Endothelial cell of umbilical vein (primary cell): ENCODE measurements around the gene SS18L1. TPM values are rescaled to one million over a fixed set of nuclear protein-coding genes. Genes with fewer than 3 reads are reported as not detected.

Experiments used
- BruUV-seq: library from RNA; stranded (reverse); fragments of 400-500 nt; replicated peaks from 2 replicates; lab custom pipeline; 2021; lab: Mats Ljungman, UMichigan
- CTCF ChIA-PET: fragments of 300-600, 350-600 bp; sonication (Branson Sonifier 250); formaldehyde crosslinking; loops from one replicate; lab custom pipeline; 2021; ENCODE audit warnings: antibody characterized with exemption, inconsistent platforms; lab: Charles Lee
- POLR2A ChIA-PET: fragments of 300-600, 350-600 bp; sonication (Branson Sonifier 250); formaldehyde crosslinking; loops from one replicate; lab custom pipeline; 2021; ENCODE audit warnings: antibody characterized with exemption, inconsistent platforms; lab: Charles Lee
- DNase-seq: peaks from one replicate; pipeline ENCODE4 v3.0.0-alpha.2; 2011; ENCODE audit warnings: low read depth, low spot score
- FAIRE-seq: peaks from 2 replicates; lab custom pipeline; 2011; peaks lifted over from hg19 to GRCh38; lab: Jason Lieb, UNC
- H2AFZ ChIP-seq: 2 replicates; pipeline ENCODE4 v1.6.0; 2012; ENCODE audit warnings: low read depth, low read length, control low read depth, inconsistent platforms
- H3K27ac ChIP-seq: 2 replicates; pipeline ENCODE4 v1.5.1; 2011; ENCODE audit warnings: low read depth, mild to moderate bottlenecking, control low read depth, low read length, moderate library complexity; ENCODE audit not compliant: insufficient read depth
- H3K27me3 ChIP-seq, 2 experiments: 2 replicates each; pipeline versions ENCODE4 v1.6.0 to v1.6.1; 2011; ENCODE audit warnings: low read length in 2 of 2, mixed read lengths in 1 of 2; ENCODE audit not compliant: control insufficient read depth in 2 of 2, insufficient read depth in 2 of 2
- H3K36me3 ChIP-seq, 2 experiments: 2 replicates in 1 of 2; 3 replicates in 1 of 2; pipeline ENCODE4 v1.5.1; 2011; ENCODE audit warnings: low read length in 2 of 2, mild to moderate bottlenecking in 1 of 2, moderate library complexity in 1 of 2; ENCODE audit not compliant: control insufficient read depth in 2 of 2, insufficient read depth in 2 of 2; ENCODE audit errors: extremely low read depth in 1 of 2
- H3K4me1 ChIP-seq: 3 replicates; pipeline ENCODE4 v1.5.1; 2011; ENCODE audit warnings: mild to moderate bottlenecking, low read length; ENCODE audit not compliant: control insufficient read depth, insufficient read depth; ENCODE audit errors: extremely low read depth
- H3K4me2 ChIP-seq: 2 replicates; pipeline ENCODE4 v1.6.1; 2011; ENCODE audit warnings: low read length, control low read depth, mixed read lengths; ENCODE audit not compliant: insufficient read depth
- H3K4me3 ChIP-seq, 3 experiments: fragments of 200-600 bp in 1 of 3; sonication (generic), shearing (Covaris generic) in 1 of 3; replicated peaks in 1 of 3; 2 replicates each; pipeline ENCODE4 v1.5.1; 2011 to 2016; ENCODE audit warnings: control low read depth in 3 of 3, low read length in 3 of 3, mild to moderate bottlenecking in 2 of 3, inconsistent platforms in 1 of 3, low read depth in 1 of 3, moderate library complexity in 1 of 3; ENCODE audit not compliant: insufficient read depth in 1 of 3
- H3K79me2 ChIP-seq: 2 replicates; pipeline ENCODE4 v1.6.0; 2012; ENCODE audit warnings: low read length, inconsistent platforms; ENCODE audit not compliant: control insufficient read depth, insufficient read depth
- H3K9ac ChIP-seq: replicated peaks from 2 replicates; pipeline ENCODE3; 2011; ENCODE audit warnings: low read length, control low read depth; ENCODE audit not compliant: insufficient read depth; ENCODE audit errors: extremely low read depth
- H3K9me1 ChIP-seq: replicated peaks from 3 replicates; pipeline ENCODE4 v1.6.0; 2011; ENCODE audit warnings: mild to moderate bottlenecking, low read length; ENCODE audit not compliant: control insufficient read depth, insufficient read depth; ENCODE audit errors: extremely low read depth
- H3K9me3 ChIP-seq: replicated peaks from 2 replicates; pipeline ENCODE4 v1.5.1; 2012; ENCODE audit warnings: low read length, inconsistent platforms; ENCODE audit not compliant: control insufficient read depth, insufficient read depth
- H4K20me1 ChIP-seq: replicated peaks from 2 replicates; pipeline ENCODE3; 2011; ENCODE audit warnings: mild to moderate bottlenecking, low read length; ENCODE audit not compliant: control insufficient read depth, insufficient read depth; ENCODE audit errors: extremely low read depth
- CTCF ChIP-seq, 2 donors: IDR thresholded peaks; 1 replicate in 1 of 2; 2 replicates in 1 of 2; pipeline ENCODE4 v1.5.1; 2011; ENCODE audit warnings: low read length in 2 of 2, mild to moderate bottlenecking in 2 of 2, moderate library complexity in 2 of 2, control low read depth in 1 of 2, inconsistent platforms in 1 of 2, low read depth in 1 of 2; ENCODE audit not compliant: insufficient read depth in 1 of 2; ENCODE audit errors: extremely low read depth in 1 of 2
- EZH2 ChIP-seq: IDR thresholded peaks from 2 replicates; pipeline ENCODE4 v1.6.1; 2012; ENCODE audit warnings: borderline replicate concordance, low read depth, mild to moderate bottlenecking, moderate library complexity, low read length, inconsistent platforms; ENCODE audit not compliant: severe bottlenecking
- FOS ChIP-seq: IDR thresholded peaks from 2 replicates; pipeline ENCODE4 v1.6.1; 2011; ENCODE audit warnings: mild to moderate bottlenecking, low read length, moderate library complexity, borderline replicate concordance; ENCODE audit not compliant: insufficient read depth
- GATA2 ChIP-seq: IDR thresholded peaks from 2 replicates; pipeline ENCODE4 v1.7.0; 2011; ENCODE audit warnings: low read depth, mild to moderate bottlenecking, moderate library complexity, mixed read lengths, low read length; ENCODE audit not compliant: insufficient read length, insufficient read depth
- JUN ChIP-seq: IDR thresholded peaks from 2 replicates; pipeline ENCODE4 v1.6.1; 2011; ENCODE audit warnings: borderline replicate concordance, low read depth; ENCODE audit not compliant: insufficient read length, insufficient read depth
- MAX ChIP-seq: IDR thresholded peaks from 2 replicates; pipeline ENCODE4 v1.6.1; 2011; ENCODE audit not compliant: insufficient read depth, insufficient read length
- MYC ChIP-seq: IDR thresholded peaks from one replicate; pipeline ENCODE4 v1.6.1; 2011; ENCODE audit warnings: mild to moderate bottlenecking, low read depth, low read length
- POLR2A ChIP-seq: IDR thresholded peaks from 2 replicates; pipeline ENCODE4 v1.6.1; 2012; ENCODE audit warnings: low read depth, mild to moderate bottlenecking, control low read depth, low read length
- POLR2AphosphoS5 ChIP-seq: IDR thresholded peaks from 2 replicates; pipeline ENCODE4 v1.6.1; 2012; ENCODE audit warnings: low read depth, mild to moderate bottlenecking, control low read depth, low read length, moderate library complexity; ENCODE audit not compliant: insufficient read depth
- dilution Hi-C: fragments of 300-500 bp; cut with MboI; formaldehyde crosslinking; loops from one replicate; pipeline ENCODE4 v1.15.0; 2019; ENCODE audit warnings: low sequenced_read_pairs; ENCODE audit not compliant: extremely low pct_ligation_motif_present
- intact Hi-C: fragments of 100-400 bp; cut with micrococcal nuclease; formaldehyde crosslinking; loops from one replicate; pipeline ENCODE4 v1.10.0; 2022
- polyA plus RNA-seq, 4 experiments: library from polyadenylated mRNA; depleted of rRNA in 3 of 4; stranded (reverse) in 3 of 4; unstranded in 1 of 4; fragments of >200 nt; gene quantifications; 2 replicates each; pipeline versions ENCODE4 v1.2.1 to v1.2.3, GENCODE V29; 2011 to 2012; ENCODE audit warnings: missing spikeins in 1 of 4
- total RNA-seq: library from RNA; stranded (reverse); gene quantifications from 2 replicates; pipeline ENCODE4 v1.2.3, GENCODE V29; 2021

The SS18L1 gene
- total and polyA plus RNA-seq, 2 donors (not counting 3 experiments of a cell fraction or from before 2014, with no cell fraction given), result 15.4 to 21.7 TPM

DNA sequence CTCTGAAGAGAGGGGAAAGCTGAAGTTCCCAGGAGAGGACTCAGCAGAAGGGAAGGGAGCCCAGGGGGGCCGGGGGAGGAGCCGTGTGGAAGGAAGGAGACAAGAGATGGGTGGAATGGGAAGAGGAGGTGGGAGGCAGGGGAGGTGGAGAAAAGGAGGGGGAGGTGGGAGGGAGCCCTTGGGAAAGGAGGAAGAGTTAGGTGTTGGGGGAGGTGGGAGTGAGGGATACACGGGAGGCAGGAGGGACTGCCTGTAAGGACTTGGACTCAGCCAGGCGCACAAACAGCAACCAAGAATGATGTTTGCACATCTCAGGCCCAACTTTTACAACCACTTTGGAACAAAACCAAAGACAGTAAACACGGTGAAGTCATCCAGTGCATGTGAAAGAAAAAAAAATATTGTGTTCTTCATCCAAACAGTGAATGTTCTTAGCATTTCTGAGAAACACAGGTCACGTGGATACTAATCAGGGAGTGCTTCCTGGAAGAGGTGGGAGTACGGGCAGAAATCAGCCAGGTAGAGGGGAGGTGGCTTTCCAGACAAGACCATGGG lies 38.7 kb upstream of the SS18L1 start:
- Histone ChIP-seq H3K9me3 (peaks cover 8% of the 10 kb centered on the region), H3K9ac (no peak overlapping the region), H3K36me3 (no peaks in the 10 kb centered on the region), H3K4me1 (no peaks in the 10 kb centered on the region), H3K9me1 (no peaks in the 10 kb centered on the region), H2AFZ (no peak overlapping the region), H3K27ac (no peak overlapping the region), H3K4me2 (no peak overlapping the region), H3K79me2 (no peaks in the 10 kb centered on the region), H3K27me3 (no peaks in the 10 kb centered on the region), H3K4me3 (no peak overlapping the region), H4K20me1 (no peaks in the 10 kb centered on the region)
- no TSS peak for BruUV-seq
- POLR2A ChIA-PET, result no interaction called here
- dilution Hi-C loops (no loop called here), intact Hi-C loops (no loop called here)
- no peak for DNase-seq
- no peak for TF ChIP-seq POLR2AphosphoS5
- no peak for TF ChIP-seq GATA2
- no peak for TF ChIP-seq EZH2
- TF ChIP-seq MAX, result no peak
- no peak for TF ChIP-seq JUN
- no peak for TF ChIP-seq MYC
- no peak for TF ChIP-seq POLR2A
- TF ChIP-seq FOS, result no peak
- no peak for TF ChIP-seq CTCF (IDR thresholded peaks at IDR 0.05; ENCODE audit: extremely low read depth in 1 of 2, insufficient read depth in 1 of 2, low read depth in 1 of 2, low read length in 2 of 2)
- no peak for FAIRE-seq
- CTCF ChIA-PET, result no interaction called here
